HCT116 (cell line): ENCODE measurements around the gene HNMT. TPM values are rescaled to one million over a fixed set of nuclear protein-coding genes. Genes with fewer than 3 reads are reported as not detected.

Experiments used
- ATAC-seq: fragments of 200-7000 bp; cut with Tn5 transposase; 2 replicates; pipeline ENCODE4 v1.9.1; 2020; ENCODE audit warnings: mild to moderate bottlenecking, moderate library complexity
- BruUV-seq: library from RNA; stranded (reverse); fragments of 400-500 nt; replicated peaks from 2 replicates; lab custom pipeline; 2021; lab: Mats Ljungman, UMichigan
- CTCF ChIA-PET: fragments of 300-600 bp; sonication (Branson Sonifier 250); formaldehyde crosslinking; loops from one replicate; lab custom pipeline; 2021; ENCODE audit warnings: antibody characterized with exemption; lab: Charles Lee
- POLR2A ChIA-PET: fragments of 300-600, 350-600 bp; sonication (Branson Sonifier 250); formaldehyde crosslinking; loops from one replicate; lab custom pipeline; 2021; ENCODE audit warnings: antibody characterized with exemption; lab: Charles Lee
- RAD21 ChIA-PET, 2 experiments: fragments of 300-600 bp; sonication (Branson Sonifier 250); formaldehyde crosslinking; loops; one replicate each; lab custom pipeline; 2023; ENCODE audit warnings: low total read pairs in 2 of 2; ENCODE audit not compliant: uncharacterized antibody in 2 of 2, unreplicated experiment in 2 of 2, low non-redundant PET in 1 of 2; lab: Charles Lee
- DNase-seq: peaks from one replicate; pipeline ENCODE4 v3.0.0-alpha.2; 2010; ENCODE audit warnings: low read depth, low spot score
- H2AFZ ChIP-seq: fragments of 200-600 bp; shearing (Covaris generic), sonication (generic); 2 replicates; pipeline ENCODE4 v1.6.1; 2017; ENCODE audit warnings: low read depth, mixed run types, mixed read lengths, antibody characterized with exemption, low read length; ENCODE audit not compliant: poor library complexity, severe bottlenecking
- H3K27ac ChIP-seq: 2 replicates; pipeline ENCODE4 v1.5.1; 2012; ENCODE audit warnings: low read depth, low read length
- H3K27me3 ChIP-seq: fragments of 200-600 bp; sonication (generic); 2 replicates; pipeline ENCODE4 v1.6.1; 2016; ENCODE audit warnings: mixed run types, low read length, mixed read lengths; ENCODE audit not compliant: insufficient read depth
- H3K36me3 ChIP-seq, 2 experiments: fragments of 200-500 bp in 1 of 2; fragments of 200-600 bp in 1 of 2; sonication (Bioruptor generic) in 1 of 2; sonication (generic) in 1 of 2; 2 replicates each; pipeline versions ENCODE4 v1.5.1 to v1.6.1; 2014 to 2016; ENCODE audit warnings: low read length in 2 of 2, inconsistent platforms in 1 of 2, mixed read lengths in 1 of 2, mixed run types in 1 of 2; ENCODE audit not compliant: insufficient read depth in 2 of 2, control insufficient read depth in 1 of 2
- H3K4me1 ChIP-seq, 2 experiments: fragments of 200-600 bp in 1 of 2; sonication (generic) in 1 of 2; 2 replicates each; pipeline versions ENCODE4 v1.5.1 to v1.6.1; 2012 to 2017; ENCODE audit warnings: low read length in 2 of 2, inconsistent platforms in 1 of 2, mild to moderate bottlenecking in 1 of 2, mixed read lengths in 1 of 2, mixed run types in 1 of 2, moderate library complexity in 1 of 2; ENCODE audit not compliant: insufficient read depth in 2 of 2, control insufficient read depth in 1 of 2
- H3K4me2 ChIP-seq: fragments of 200-600 bp; sonication (generic); 2 replicates; pipeline ENCODE4 v1.6.1; 2017; ENCODE audit warnings: mixed run types, low read length, mixed read lengths
- H3K4me3 ChIP-seq, 2 experiments: fragments of 200-600 bp in 1 of 2; sonication (generic) in 1 of 2; replicated peaks in 1 of 2; 2 replicates each; pipeline ENCODE4 v1.5.1; 2011 to 2016; ENCODE audit warnings: low read length in 2 of 2, control low read depth in 1 of 2, low read depth in 1 of 2, mild to moderate bottlenecking in 1 of 2, mixed read lengths in 1 of 2, mixed run types in 1 of 2
- H3K79me2 ChIP-seq: fragments of 200-600 bp; sonication (generic); 2 replicates; pipeline ENCODE4 v1.6.1; 2017; ENCODE audit warnings: mild to moderate bottlenecking, mixed run types, low read length, moderate library complexity, mixed read lengths; ENCODE audit not compliant: insufficient read depth
- H3K9ac ChIP-seq: fragments of 200-600 bp; sonication (generic); 2 replicates; pipeline ENCODE4 v1.6.1; 2016; ENCODE audit warnings: low read length, mixed read lengths
- H3K9me2 ChIP-seq: fragments of 200-600 bp; sonication (generic), shearing (Covaris generic); 2 replicates; pipeline ENCODE4 v1.6.1; 2017; ENCODE audit warnings: mixed run types, mild to moderate bottlenecking, moderate library complexity; ENCODE audit not compliant: insufficient read depth
- H3K9me3 ChIP-seq, 2 experiments: fragments of 200-500 bp in 1 of 2; fragments of 200-600 bp in 1 of 2; sonication (Bioruptor generic) in 1 of 2; sonication (generic) in 1 of 2; 2 replicates each; pipeline ENCODE4 v1.6.1; 2014 to 2017; ENCODE audit warnings: low read length in 2 of 2, mixed read lengths in 2 of 2, inconsistent platforms in 1 of 2, low read depth in 1 of 2, mild to moderate bottlenecking in 1 of 2, mixed run types in 1 of 2, moderate library complexity in 1 of 2; ENCODE audit not compliant: control insufficient read depth in 1 of 2, insufficient read depth in 1 of 2
- H4K20me1 ChIP-seq: fragments of 200-600 bp; sonication (generic), shearing (Covaris generic); 2 replicates; pipeline ENCODE4 v1.6.1; 2017; ENCODE audit warnings: mixed run types, mild to moderate bottlenecking, moderate library complexity; ENCODE audit not compliant: insufficient read depth
- EGR1 ChIP-seq: IDR thresholded peaks from 2 replicates; pipeline ENCODE4 v1.6.1; 2012; ENCODE audit warnings: low read depth
- EZH2 ChIP-seq: fragments of 200-600 bp; sonication (generic); IDR thresholded peaks from 2 replicates; pipeline ENCODE4 v1.6.1; 2017; ENCODE audit warnings: antibody characterized with exemption, mixed run types
- FOSL1 ChIP-seq: IDR thresholded peaks from 2 replicates; pipeline ENCODE4 v1.6.1; 2012; ENCODE audit warnings: low read depth
- POLR2AphosphoS5 ChIP-seq: IDR thresholded peaks from 2 replicates; pipeline ENCODE4 v1.6.1; 2011; ENCODE audit warnings: mild to moderate bottlenecking, low read depth, low read length, moderate library complexity
- RAD21 ChIP-seq: IDR thresholded peaks from 2 replicates; pipeline ENCODE4 v1.6.1; 2012; ENCODE audit warnings: low read depth, mild to moderate bottlenecking
- SRF ChIP-seq: IDR thresholded peaks from 2 replicates; pipeline ENCODE4 v1.6.1; 2012; ENCODE audit warnings: low read depth
- intact Hi-C: fragments of 100-400 bp; cut with micrococcal nuclease; formaldehyde crosslinking; loops from 2 replicates; pipeline ENCODE4 v1.10.0; 2022
- total RNA-seq: library from RNA; stranded (reverse); gene quantifications from one replicate; pipeline ENCODE4 v1.2.1, GENCODE V29; 2021; ENCODE audit not compliant: unreplicated experiment

Gene HNMT
- total RNA-seq, 1 experiment from 2014 or later: not detected

DNA sequence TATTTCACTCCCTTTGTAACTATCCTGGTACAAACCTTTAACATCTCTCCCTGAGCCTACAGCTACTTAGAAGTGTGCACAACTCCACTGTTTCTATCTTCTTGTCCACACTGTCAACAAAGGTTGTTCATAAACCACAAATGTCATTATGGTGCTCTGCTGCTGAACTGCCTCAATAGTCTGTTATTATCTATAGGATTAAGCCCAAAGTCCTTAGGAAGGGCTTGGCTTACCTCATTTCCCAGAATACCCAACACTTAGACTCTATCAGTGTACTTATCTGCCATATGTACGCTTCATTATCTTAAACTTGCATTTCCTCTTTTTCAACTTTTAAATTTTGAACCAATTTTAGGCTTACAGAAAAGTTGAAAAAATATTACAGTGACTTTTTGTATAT is 94.2 kb downstream of the HNMT start:
- H3K27me3 ChIP-seq: no peaks in the 10 kb centered on the region
- no peak for TF ChIP-seq RAD21
- TF ChIP-seq EGR1: no peak
- no peak for TF ChIP-seq EZH2
- no peak for TF ChIP-seq SRF
- TF ChIP-seq POLR2AphosphoS5: no peak
- H2AFZ ChIP-seq: no peak overlapping the region
- no peaks in the 10 kb centered on the region for H3K9me2 ChIP-seq
- H3K27ac ChIP-seq: no peak overlapping the region
- no peak overlapping the region for H3K4me3 ChIP-seq
- DNase-seq (no peak), ATAC-seq (no peak)
- no peaks in the 10 kb centered on the region for H3K9me3 ChIP-seq
- CTCF ChIA-PET: no interaction called here
- no TSS peak for BruUV-seq
- no peaks in the 10 kb centered on the region for H3K79me2 ChIP-seq
- H3K36me3 ChIP-seq: no peaks in the 10 kb centered on the region
- POLR2A ChIA-PET: no interaction called here
- no peaks in the 10 kb centered on the region for H4K20me1 ChIP-seq
- H3K4me2 ChIP-seq: no peak overlapping the region
- intact Hi-C loops: no loop called here
- H3K9ac ChIP-seq: no peak overlapping the region
- H3K4me1 ChIP-seq: peaks cover 0 to 4% of the 10 kb centered on the region in 2 experiments; a peak in 1 of 4 replicates
- RAD21 ChIA-PET: no interaction called here

DNA sequence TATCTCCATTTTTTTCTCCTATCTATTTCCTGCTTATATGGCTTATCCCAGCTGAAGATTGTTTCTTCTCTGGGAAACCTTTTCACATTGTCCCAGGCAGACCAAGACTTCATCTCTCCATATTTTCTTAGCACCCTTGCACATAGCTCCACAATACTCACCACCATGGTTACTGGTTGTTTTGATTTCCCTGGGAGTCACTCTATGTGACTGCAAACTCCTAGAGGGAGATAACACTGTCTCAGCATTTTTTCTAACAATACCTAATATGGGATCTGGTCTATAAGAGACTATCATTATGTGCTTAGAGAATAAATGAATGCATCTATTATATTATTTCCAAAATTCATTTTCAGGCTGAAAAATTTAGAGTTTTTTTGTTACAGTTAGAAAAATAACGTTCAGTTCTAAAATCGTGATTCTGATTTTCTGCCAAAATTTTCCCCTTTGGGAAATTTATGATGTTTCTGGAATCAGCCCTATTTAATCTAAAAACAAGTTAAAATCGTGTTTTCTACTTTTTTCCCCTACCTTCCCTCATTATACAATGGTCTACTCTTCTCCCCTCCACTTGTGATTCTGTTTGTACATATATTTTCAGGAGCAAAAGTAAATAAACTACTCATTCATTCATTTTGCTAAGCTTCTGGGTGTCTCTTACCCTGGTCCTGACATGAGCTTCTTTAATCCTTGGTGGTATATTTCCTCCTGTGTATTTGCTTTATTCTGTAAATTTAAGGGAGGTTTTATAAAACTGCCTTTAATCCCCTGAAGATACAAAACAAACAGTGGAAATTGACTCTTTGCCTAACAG is 95.4 kb downstream of the HNMT start:
- no peak for TF ChIP-seq FOSL1
- Histone ChIP-seq H3K4me2 (no peak overlapping the region), H3K79me2 (no peaks in the 10 kb centered on the region), H3K27me3 (no peaks in the 10 kb centered on the region), H3K9ac (no peak overlapping the region), H2AFZ (no peak overlapping the region), H4K20me1 (no peaks in the 10 kb centered on the region), H3K9me2 (no peaks in the 10 kb centered on the region), H3K27ac (no peak overlapping the region), H3K36me3 (no peaks in the 10 kb centered on the region), H3K4me3 (no peak overlapping the region), H3K4me1 (peaks cover 0 to 4% of the 10 kb centered on the region in 2 experiments; a peak in 1 of 4 replicates), H3K9me3 (no peaks in the 10 kb centered on the region)
- ChIA-PET CTCF (no interaction called here), POLR2A (no interaction called here), RAD21 (no interaction called here)
- DNase-seq (no peak), ATAC-seq (no peak)
- intact Hi-C loops: no loop called here
- BruUV-seq: no TSS peak
